OCI-LY3 (cell line): ENCODE data around the gene IFNGR1.
A peak's percentile ranks its signal among the peaks of the same experiment; 100 is the strongest.
"Not testable (repeated sequence)": the region's sequence is repeated elsewhere in the genome, so short reads cannot be mapped to it uniquely, and the experiment has no call there.

ENCODE experiments used
- H2AFZ ChIP-seq: fragments of 200-600, 300-600 bp; shearing (Covaris generic); 2 replicates; pipeline ENCODE4 v1.6.0; 2014; ENCODE audit warnings: antibody characterized with exemption, low read depth, low read length
- H3K27ac ChIP-seq: fragments of 200-600, 300-600 bp; sonication (generic); 2 replicates; pipeline ENCODE4 v1.5.1; 2014; ENCODE audit warnings: mild to moderate bottlenecking, low read length, moderate library complexity, mixed read lengths
- H3K27me3 ChIP-seq: fragments of 200-600, 300-600 bp; sonication (generic); 2 replicates; pipeline ENCODE4 v1.6.1; 2014; ENCODE audit warnings: low read depth, low read length, mixed read lengths
- H3K36me3 ChIP-seq: fragments of 200-600, 300-600 bp; sonication (generic); replicated peaks from 2 replicates; pipeline ENCODE3; 2014; ENCODE audit warnings: low read depth, low read length, mixed read lengths
- H3K4me1 ChIP-seq: fragments of 300-600, 200-600 bp; sonication (generic); 2 replicates; pipeline ENCODE4 v1.6.1; 2014; ENCODE audit warnings: low read length, mixed read lengths
- H3K4me2 ChIP-seq: fragments of 200-600, 300-600 bp; sonication (generic); 2 replicates; pipeline ENCODE4 v1.6.1; 2014; ENCODE audit warnings: low read length, mixed read lengths
- H3K4me3 ChIP-seq: fragments of 300-600, 200-600 bp; sonication (generic); 2 replicates; pipeline ENCODE4 v1.5.1; 2014; ENCODE audit warnings: antibody characterized with exemption, mild to moderate bottlenecking, low read length, moderate library complexity
- H3K79me2 ChIP-seq: fragments of 300-600, 200-600 bp; shearing (Covaris generic); 2 replicates; pipeline ENCODE4 v1.6.1; 2014; ENCODE audit warnings: mild to moderate bottlenecking, low read length, mixed read lengths
- H3K9ac ChIP-seq: fragments of 300-600, 200-600 bp; shearing (Covaris generic); 2 replicates; pipeline ENCODE4 v1.6.0; 2014; ENCODE audit warnings: mild to moderate bottlenecking, low read length, moderate library complexity
- H3K9me3 ChIP-seq: fragments of 200-600, 300-600 bp; shearing (Covaris generic); 2 replicates; pipeline ENCODE4 v1.6.1; 2014; ENCODE audit warnings: low read length, mixed read lengths; ENCODE audit not compliant: insufficient read depth
- H4K20me1 ChIP-seq: fragments of 200-600, 300-600 bp; sonication (generic); 2 replicates; pipeline ENCODE4 v1.6.1; 2016; ENCODE audit warnings: low read length, mixed read lengths; ENCODE audit not compliant: insufficient read depth
- EZH2phosphoT487 ChIP-seq: fragments of 200-600 bp; shearing (Covaris generic); IDR thresholded peaks from 2 replicates; pipeline ENCODE4 v1.6.1; 2018; ENCODE audit warnings: antibody characterized with exemption, mixed run types, low read depth
- TF ChIP-seq, protein P1 (sequence below): fragments of 200-600, 300-600 bp; sonication (generic); IDR thresholded peaks from 2 replicates; pipeline ENCODE4 v1.5.1; 2014; ENCODE audit warnings: antibody characterized with exemption, low read length, low read depth

The IFNGR1 gene

DNA sequence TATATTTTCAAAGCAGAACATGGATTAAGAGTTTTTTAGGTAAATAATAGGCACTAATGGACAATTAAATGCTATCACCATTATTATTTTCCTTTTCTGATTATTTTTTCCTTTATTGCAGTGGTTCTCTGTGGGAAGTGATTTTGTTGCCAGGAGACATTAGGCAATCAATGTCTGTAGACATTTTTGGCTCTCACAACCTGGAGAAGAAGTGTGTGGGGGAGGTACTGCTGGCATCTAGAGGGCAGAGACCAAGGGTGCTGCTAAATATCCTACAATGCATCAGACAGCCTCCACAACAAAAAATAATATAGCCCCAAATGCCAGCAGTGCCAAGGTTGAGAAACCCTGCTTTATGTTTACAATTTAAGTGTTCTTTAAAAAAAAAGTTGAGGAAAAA lies 8.3 kb downstream of the IFNGR1 start:
- TF ChIP-seq EZH2phosphoT487, result no peak
- TF ChIP-seq, protein P1, sequence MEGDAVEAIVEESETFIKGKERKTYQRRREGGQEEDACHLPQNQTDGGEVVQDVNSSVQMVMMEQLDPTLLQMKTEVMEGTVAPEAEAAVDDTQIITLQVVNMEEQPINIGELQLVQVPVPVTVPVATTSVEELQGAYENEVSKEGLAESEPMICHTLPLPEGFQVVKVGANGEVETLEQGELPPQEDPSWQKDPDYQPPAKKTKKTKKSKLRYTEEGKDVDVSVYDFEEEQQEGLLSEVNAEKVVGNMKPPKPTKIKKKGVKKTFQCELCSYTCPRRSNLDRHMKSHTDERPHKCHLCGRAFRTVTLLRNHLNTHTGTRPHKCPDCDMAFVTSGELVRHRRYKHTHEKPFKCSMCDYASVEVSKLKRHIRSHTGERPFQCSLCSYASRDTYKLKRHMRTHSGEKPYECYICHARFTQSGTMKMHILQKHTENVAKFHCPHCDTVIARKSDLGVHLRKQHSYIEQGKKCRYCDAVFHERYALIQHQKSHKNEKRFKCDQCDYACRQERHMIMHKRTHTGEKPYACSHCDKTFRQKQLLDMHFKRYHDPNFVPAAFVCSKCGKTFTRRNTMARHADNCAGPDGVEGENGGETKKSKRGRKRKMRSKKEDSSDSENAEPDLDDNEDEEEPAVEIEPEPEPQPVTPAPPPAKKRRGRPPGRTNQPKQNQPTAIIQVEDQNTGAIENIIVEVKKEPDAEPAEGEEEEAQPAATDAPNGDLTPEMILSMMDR, result no peak
- H4K20me1 ChIP-seq, result 0 out of 2 replicates have a peak, but pooled peaks cover 11% of the 10 kb centered on the region
- H3K9me3 ChIP-seq, result no peaks in the 10 kb centered on the region
- no peak overlapping the region for H3K4me2 ChIP-seq
- no peak overlapping the region for H3K4me3 ChIP-seq
- H3K36me3 ChIP-seq, result peaks cover 24% of the 10 kb centered on the region
- H3K27me3 ChIP-seq, result no peaks in the 10 kb centered on the region
- peaks cover 69% of the 10 kb centered on the region for H3K79me2 ChIP-seq
- H3K4me1 ChIP-seq, result peaks cover 12% of the 10 kb centered on the region
- H3K27ac ChIP-seq, result no peak overlapping the region
- no peak overlapping the region for H2AFZ ChIP-seq
- no peak overlapping the region for H3K9ac ChIP-seq

DNA sequence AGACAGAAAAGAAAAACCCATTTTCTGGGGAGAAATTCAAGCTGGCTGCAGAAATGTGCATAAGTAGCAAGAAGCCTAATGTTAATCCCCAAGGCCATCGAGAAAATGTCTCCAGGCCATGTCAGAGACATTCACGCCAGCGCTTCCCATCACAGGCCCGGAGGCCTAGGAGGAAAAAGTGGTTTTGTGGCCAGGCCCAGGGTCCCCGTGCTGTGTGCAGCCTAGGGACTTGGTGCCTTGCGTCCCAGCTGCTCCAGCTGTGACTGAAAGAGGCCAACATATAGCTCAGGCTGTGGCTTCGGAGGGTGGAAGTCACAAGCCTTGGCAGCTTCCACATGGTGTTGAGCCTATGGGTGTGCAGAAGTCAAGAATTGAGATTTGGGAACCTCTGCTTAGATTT lies 10.9 kb downstream of the IFNGR1 start:
- peaks cover 43% of the 10 kb centered on the region for H3K79me2 ChIP-seq
- no peak overlapping the region for H3K27ac ChIP-seq
- H3K9me3 ChIP-seq, result no peaks in the 10 kb centered on the region
- TF ChIP-seq, protein P1, result no peak
- TF ChIP-seq EZH2phosphoT487, result no peak
- H3K4me3 ChIP-seq, result no peak overlapping the region
- H3K27me3 ChIP-seq, result no peaks in the 10 kb centered on the region
- peaks cover 44% of the 10 kb centered on the region for H3K36me3 ChIP-seq
- peaks cover 12% of the 10 kb centered on the region for H3K4me1 ChIP-seq
- H3K9ac ChIP-seq, result no peak overlapping the region
- no peak overlapping the region for H3K4me2 ChIP-seq
- H2AFZ ChIP-seq, result no peak overlapping the region
- H4K20me1 ChIP-seq, result no peaks in the 10 kb centered on the region

DNA sequence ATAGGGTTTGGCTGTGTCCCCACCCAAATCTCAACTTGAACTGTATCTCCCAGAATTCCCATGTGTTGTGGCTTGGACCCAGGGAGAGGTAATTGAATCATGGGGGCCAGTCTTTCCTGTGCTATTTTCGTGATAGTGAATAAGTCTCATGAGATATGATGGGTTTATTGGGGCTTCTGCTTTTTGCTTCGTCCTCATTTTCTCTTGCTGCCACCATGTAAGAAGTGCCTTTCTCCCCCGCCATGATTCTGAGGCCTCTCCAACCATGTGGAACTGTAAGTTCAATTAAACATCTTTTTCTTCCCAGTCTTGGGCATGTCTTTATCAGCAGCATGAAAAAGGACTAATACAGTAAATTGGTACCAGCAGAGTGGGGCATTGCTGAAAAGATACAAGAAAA lies 11.7 kb downstream of the IFNGR1 start:
- not testable (repeated sequence) for H3K27me3 ChIP-seq, H3K9ac ChIP-seq, H4K20me1 ChIP-seq, H2AFZ ChIP-seq, H3K27ac ChIP-seq, H3K4me2 ChIP-seq, H3K4me3 ChIP-seq, H3K9me3 ChIP-seq
- Histone ChIP-seq H3K36me3 (peaks cover 49% of the 10 kb centered on the region), H3K4me1 (peaks cover 12% of the 10 kb centered on the region), H3K79me2 (peaks cover 38% of the 10 kb centered on the region)

- H3K4me2 ChIP-seq, result peak overlapping the region; percentile 22
- TF ChIP-seq EZH2phosphoT487, result no peak
- TF ChIP-seq, protein P1, result no peak
- no peaks in the 10 kb centered on the region for H3K9me3 ChIP-seq
- H3K36me3 ChIP-seq, result peaks cover 48% of the 10 kb centered on the region
- no peak overlapping the region for H3K9ac ChIP-seq
- no peak overlapping the region for H3K4me3 ChIP-seq
- H4K20me1 ChIP-seq, result no peaks in the 10 kb centered on the region
- H3K27ac ChIP-seq, result no peak overlapping the region
- no peaks in the 10 kb centered on the region for H3K27me3 ChIP-seq
- no peak overlapping the region for H2AFZ ChIP-seq
- peaks cover 20% of the 10 kb centered on the region for H3K4me1 ChIP-seq
- H3K79me2 ChIP-seq, result peaks cover 29% of the 10 kb centered on the region
These were observed 12.6 kb downstream of the IFNGR1 start for GRCh38 chr6:137206577-137206976.

DNA sequence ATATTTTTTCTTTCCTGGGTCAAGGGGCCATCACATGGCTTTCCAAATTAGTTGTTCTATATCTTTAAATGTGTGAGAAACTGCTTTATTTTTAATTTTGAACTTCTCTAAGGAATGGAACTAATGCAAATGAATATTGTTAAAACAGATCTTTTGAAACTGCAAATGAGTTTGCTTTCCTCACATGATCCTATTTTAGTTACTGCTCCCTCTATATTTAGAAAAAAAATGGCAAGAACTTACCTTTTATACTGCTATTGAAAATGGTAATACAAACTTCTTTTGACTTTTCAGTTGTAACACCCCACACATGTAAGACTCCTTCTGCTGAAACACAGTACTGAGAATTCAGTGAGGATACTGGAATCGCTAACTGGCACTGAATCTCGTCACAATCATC lies 15.9 kb downstream of the IFNGR1 start:
- H3K4me2 ChIP-seq, result no peak overlapping the region
- no peak overlapping the region for H3K4me3 ChIP-seq
- H3K27ac ChIP-seq, result no peak overlapping the region
- no peaks in the 10 kb centered on the region for H3K27me3 ChIP-seq
- H2AFZ ChIP-seq, result no peak overlapping the region
- no peaks in the 10 kb centered on the region for H3K9me3 ChIP-seq
- H3K9ac ChIP-seq, result no peak overlapping the region
- no peak for TF ChIP-seq EZH2phosphoT487
- TF ChIP-seq, protein P1, result no peak
- H3K79me2 ChIP-seq, result peaks cover 4% of the 10 kb centered on the region; the same call in 1 of the 2 replicates
- peaks cover 50% of the 10 kb centered on the region for H3K36me3 ChIP-seq
- no peaks in the 10 kb centered on the region for H4K20me1 ChIP-seq
- peaks cover 23% of the 10 kb centered on the region for H3K4me1 ChIP-seq
